HG02970 (cell line): ENCODE measurements around the gene SYT1.

Experiments
- ATAC-seq: cut with Tn5 transposase; IDR thresholded peaks from one replicate; pipeline ENCODE4 v1.9.1; 2021; ENCODE audit warnings: mild to moderate bottlenecking, moderate library complexity, moderate number of reproducible peaks; ENCODE audit not compliant: unreplicated experiment, low FRiP score

Gene SYT1

DNA sequence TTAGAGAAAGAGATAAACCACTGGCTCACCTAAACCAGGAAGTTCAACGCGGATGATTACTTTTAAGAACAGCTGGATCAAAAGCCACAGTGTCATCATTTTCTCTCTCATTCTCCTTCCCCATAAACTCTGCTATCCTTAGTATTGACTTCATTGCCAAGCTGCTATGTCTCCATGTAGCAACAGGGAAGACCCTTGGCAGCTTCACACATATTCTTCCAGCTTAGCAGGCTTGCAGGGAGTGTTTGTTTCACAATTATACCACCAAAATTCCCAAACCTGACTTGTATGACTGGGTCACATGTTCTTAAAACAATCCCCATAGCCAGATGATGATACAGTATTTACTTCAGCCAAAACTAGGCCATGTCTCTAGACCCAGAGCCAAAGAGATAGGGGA is 590.7 kb downstream of the SYT1 start:
- ATAC-seq, result no peak

DNA sequence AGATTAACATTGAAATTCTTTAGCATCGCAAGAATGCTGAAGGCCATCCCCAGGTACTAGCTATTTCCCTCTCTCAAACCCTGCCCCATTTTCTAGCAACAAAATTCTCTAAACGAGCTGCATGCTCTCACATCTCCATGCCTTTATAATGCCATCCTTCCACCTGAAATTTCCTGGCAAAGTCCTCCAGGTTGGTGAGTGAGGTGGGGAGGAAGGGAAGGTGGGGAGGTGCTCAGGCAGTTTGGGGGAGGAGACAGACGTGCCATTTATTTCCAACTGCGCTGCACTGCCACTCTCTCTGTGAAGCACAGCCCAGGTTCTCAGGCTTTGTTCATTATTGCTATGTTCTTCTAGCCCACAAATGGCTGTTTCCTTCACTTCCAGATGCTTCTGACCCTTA is 617.7 kb downstream of the SYT1 start:
- no peak for ATAC-seq

DNA sequence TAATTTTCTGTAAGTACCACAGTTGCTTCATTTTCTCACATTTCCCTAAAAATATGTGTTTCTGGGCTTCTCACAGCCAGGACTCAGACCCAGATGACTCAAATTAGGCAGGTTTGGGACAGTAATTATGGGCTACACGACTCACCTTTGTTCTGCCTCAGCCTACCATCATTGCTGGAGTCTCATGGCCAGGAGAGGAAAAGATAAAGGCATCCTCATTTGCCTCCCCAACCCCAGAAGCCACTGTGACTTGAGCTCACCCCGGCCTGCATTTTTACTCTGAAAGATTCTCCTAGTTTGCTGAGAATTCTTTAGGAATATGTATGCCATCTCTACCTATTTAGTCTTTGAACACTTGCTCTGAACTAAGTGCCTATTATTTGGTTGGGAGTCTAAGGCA is 618.3 kb downstream of the SYT1 start:
- no peak for ATAC-seq

DNA sequence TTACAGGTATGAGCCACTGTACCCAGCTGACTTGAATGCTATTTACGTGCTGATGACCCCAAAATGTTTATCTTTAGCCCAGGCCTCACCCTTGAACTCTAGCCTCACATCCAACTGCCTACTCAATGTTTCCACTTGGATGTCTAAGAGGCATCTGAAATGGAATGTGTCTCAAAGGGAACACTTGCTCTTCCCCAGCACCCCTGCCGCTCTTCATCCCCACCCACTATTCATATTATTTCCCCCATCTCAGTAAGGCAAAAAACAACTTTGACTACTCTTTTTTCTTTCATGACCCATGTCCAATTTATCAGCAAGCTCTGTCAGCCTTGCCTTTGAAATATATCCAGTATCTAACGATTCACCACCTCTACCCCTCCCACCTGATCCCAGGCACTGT is 621.6 kb downstream of the SYT1 start:
- no peak for ATAC-seq

DNA sequence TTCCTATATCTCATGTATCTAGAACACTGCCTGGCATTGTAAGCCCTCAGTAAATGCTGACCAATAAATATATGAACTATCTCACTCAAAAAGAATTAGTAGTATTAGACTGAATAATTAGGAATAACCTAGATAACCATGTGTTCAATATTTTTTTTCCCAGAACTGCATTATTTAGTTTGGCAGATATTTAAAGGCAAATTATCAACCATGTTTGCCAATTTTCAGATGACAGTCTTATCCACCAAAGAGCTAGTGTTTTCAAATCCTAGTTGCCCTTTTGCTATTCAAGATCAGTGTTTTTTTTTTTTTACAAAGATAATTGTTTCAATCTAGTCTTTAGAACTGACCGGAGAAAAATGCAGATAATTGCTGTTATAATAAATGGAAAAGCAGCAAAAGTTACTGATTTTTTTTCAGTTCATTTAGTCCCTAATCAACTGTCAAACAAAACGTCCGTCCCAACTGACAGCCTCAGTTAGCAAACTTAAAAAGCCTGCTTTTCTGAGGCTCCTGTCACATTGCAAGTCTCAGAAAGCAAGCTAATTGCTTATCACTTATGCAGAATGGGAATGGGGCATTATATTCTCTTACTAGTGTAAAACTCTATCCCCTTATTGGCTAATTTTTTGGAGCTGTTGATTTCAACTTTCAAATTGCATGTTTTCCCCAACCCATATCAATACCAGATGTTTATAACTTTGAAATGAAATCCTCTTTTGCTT is 623.0 kb downstream of the SYT1 start:
- ATAC-seq, result no peak
